Lower leg skin (tissue), 4 donors: Measurements from ENCODE around the gene ST3GAL5. TPM values are rescaled to one million over a fixed set of nuclear protein-coding genes. Genes with fewer than 3 reads are reported as not detected.

Experiments
- DNase-seq, 2 donors: peaks; one replicate each; pipeline ENCODE4 v3.0.0-alpha.2; 2019; ENCODE audit warnings: low spot score in 2 of 2
- H3K4me3 ChIP-seq: fragments of 200-600 bp; sonication (generic); 2 replicates; pipeline ENCODE4 v1.5.1; 2017; ENCODE audit warnings: mild to moderate bottlenecking, low read depth; ENCODE audit not compliant: poor library complexity, severe bottlenecking
- CTCF ChIP-seq, 3 donors: fragments of 450-650 bp; IDR thresholded peaks; one replicate each; pipeline ENCODE4 v1.5.1; 2016; ENCODE audit warnings: antibody characterized with exemption in 3 of 3, mild to moderate bottlenecking in 3 of 3, moderate library complexity in 2 of 3
- POLR2A ChIP-seq, 2 donors: fragments of 450-650 bp; IDR thresholded peaks; one replicate each; pipeline ENCODE4 v1.6.1; 2016 to 2017; ENCODE audit warnings: antibody characterized with exemption in 2 of 2, mild to moderate bottlenecking in 1 of 2, moderate library complexity in 1 of 2
- WGBS, 2 donors: methylation state at CpG; one replicate each; pipeline ENCODE4 v1.1.5; 2018; 5-methylcytosine and 5-hydroxymethylcytosine counted together
- intact Hi-C: fragments of 100-400 bp; cut with DNase I; formaldehyde crosslinking; loops from one replicate; pipeline ENCODE4 v1.15.0; 2023; ENCODE audit warnings: low total_unique reads
- total RNA-seq, 4 donors: library from RNA; depleted of rRNA; stranded (reverse); fragments of >200 nt; gene quantifications; one replicate each; pipeline ENCODE4 v1.1.0, GENCODE V29; 2016

Gene ST3GAL5
- total RNA-seq, 4 donors from 2014 or later: 6.9 to 8.6 (median 8.1) TPM

- TF ChIP-seq POLR2A (IDR thresholded peaks at IDR 0.05) (no peak), CTCF (IDR thresholded peaks at IDR 0.05) (no peak)
- 58 to 78% methylated on average over 1 of the region's 1 CpG for WGBS, 2 donors
Observed at GRCh38 chr2:85861180-85861579, 27.6 kb downstream of the ST3GAL5 start.

GRCh38 chr2:85858841-85859240 lies 29.9 kb downstream of the ST3GAL5 start:
- TF ChIP-seq CTCF (IDR thresholded peaks at IDR 0.05): no peak
- no peak for TF ChIP-seq POLR2A (IDR thresholded peaks at IDR 0.05)
- WGBS, 2 donors: 52 to 70% methylated on average over 3 of the region's 3 CpGs
- no peak for DNase-seq
- intact Hi-C loops: no loop called here
- H3K4me3 ChIP-seq: no peak overlapping the region

More at GRCh38 chr2:85861180-85861579, 27.6 kb downstream of the ST3GAL5 start:
- H3K4me3 ChIP-seq: no peak overlapping the region
- intact Hi-C loops: no loop called here
- no peak for DNase-seq

GRCh38 chr2:85854897-85855296 lies 33.9 kb downstream of the ST3GAL5 start:
- intact Hi-C loops: no loop called here
- no peak for DNase-seq
- WGBS, 2 donors: 93 to 99% methylated on average over 4 of the region's 4 CpGs
- no peak overlapping the region for H3K4me3 ChIP-seq
- TF ChIP-seq POLR2A (IDR thresholded peaks at IDR 0.05): no peak
- no peak for TF ChIP-seq CTCF (IDR thresholded peaks at IDR 0.05)

GRCh38 chr2:85854166-85854509 lies 34.7 kb downstream of the ST3GAL5 start:
- 84 to 89% methylated on average over 3 of the region's 3 CpGs for WGBS, 2 donors
- no peak for DNase-seq
- intact Hi-C loops: no loop called here
- TF ChIP-seq CTCF (IDR thresholded peaks at IDR 0.05): no peak
- TF ChIP-seq POLR2A (IDR thresholded peaks at IDR 0.05): no peak
- H3K4me3 ChIP-seq: no peak overlapping the region

GRCh38 chr2:85853499-85854165 lies 35.2 kb downstream of the ST3GAL5 start:
- no peak for DNase-seq
- intact Hi-C loops: no loop called here
- 52 to 62% methylated on average over 10 of the region's 10 CpGs for WGBS, 2 donors
- TF ChIP-seq CTCF (IDR thresholded peaks at IDR 0.05): no peak
- no peak for TF ChIP-seq POLR2A (IDR thresholded peaks at IDR 0.05)
- H3K4me3 ChIP-seq: no peak overlapping the region

- intact Hi-C loops: no loop called here
- WGBS, 2 donors: 59 to 73% methylated on average over 11 of the region's 11 CpGs
- H3K4me3 ChIP-seq: no peak overlapping the region
- TF ChIP-seq CTCF (IDR thresholded peaks at IDR 0.05) (no peak), POLR2A (IDR thresholded peaks at IDR 0.05) (no peak)
- peak in 1 of 2 donors; percentile 88 for DNase-seq
Observed at GRCh38 chr2:85852937-85853498, 35.8 kb downstream of the ST3GAL5 start.
